SK-N-MC (cell line): ENCODE data around the gene PTPRN2.

ENCODE experiments used
- DNase-seq: peaks from one replicate; pipeline ENCODE4 v3.0.0-alpha.2; 2011; ENCODE audit warnings: low read depth, low spot score
- H3K27ac ChIP-seq: fragments of 200-600 bp; sonication (generic); 2 replicates; pipeline ENCODE4 v1.5.1; 2016; ENCODE audit warnings: mixed run types
- H3K36me3 ChIP-seq: fragments of 200-600 bp; sonication (generic); 2 replicates; pipeline ENCODE4 v1.6.1; 2017; ENCODE audit warnings: antibody characterized with exemption, low read length, mixed read lengths; ENCODE audit not compliant: insufficient read depth
- H3K4me3 ChIP-seq: fragments of 200-600 bp; sonication (generic); 2 replicates; pipeline ENCODE4 v1.5.1; 2016
- H3K9ac ChIP-seq: fragments of 200-600 bp; sonication (generic); 2 replicates; pipeline ENCODE4 v1.8.0; 2017; ENCODE audit warnings: mixed run types, mixed read lengths; ENCODE audit not compliant: insufficient read length
- H3K9me3 ChIP-seq: fragments of 200-600 bp; sonication (generic); 2 replicates; pipeline ENCODE4 v1.6.1; 2017; ENCODE audit warnings: low read depth, mild to moderate bottlenecking, antibody characterized with exemption, low read length, moderate library complexity, mixed read lengths
- EZH2 ChIP-seq: fragments of 200-600 bp; sonication (generic); IDR thresholded peaks from one replicate; pipeline ENCODE4 v1.6.1; 2017; ENCODE audit warnings: antibody characterized with exemption
- FOXP2 ChIP-seq: optimal IDR thresholded peaks from 2 replicates; pipeline ENCODE3; 2011; ENCODE audit warnings: mild to moderate bottlenecking, moderate library complexity; ENCODE audit not compliant: insufficient read depth; ENCODE audit errors: extremely low read length, control extremely low read depth
- POLR2AphosphoS5 ChIP-seq: IDR thresholded peaks from 2 replicates; pipeline ENCODE4 v1.6.1; 2012; ENCODE audit warnings: mild to moderate bottlenecking, low read depth, low read length, borderline replicate concordance

The PTPRN2 gene

GRCh38 chr7:158469396-158470051, 118.1 kb downstream of the PTPRN2 start:
- TF ChIP-seq FOXP2 (no peak), EZH2 (no peak), POLR2AphosphoS5 (no peak)
- no peak overlapping the region for H3K9ac ChIP-seq
- no peaks in the 10 kb centered on the region for H3K36me3 ChIP-seq
- H3K27ac ChIP-seq = no peak overlapping the region
- no peaks in the 10 kb centered on the region for H3K9me3 ChIP-seq
- no peak for DNase-seq
- no peak overlapping the region for H3K4me3 ChIP-seq

- no peak overlapping the region for H3K27ac ChIP-seq
- H3K4me3 ChIP-seq = no peak overlapping the region
- DNase-seq = no peak
- H3K9ac ChIP-seq = no peak overlapping the region
- no peaks in the 10 kb centered on the region for H3K9me3 ChIP-seq
- no peaks in the 10 kb centered on the region for H3K36me3 ChIP-seq
- TF ChIP-seq POLR2AphosphoS5 = no peak
- no peak for TF ChIP-seq EZH2
- TF ChIP-seq FOXP2 = no peak
Observed at GRCh38 chr7:158468700-158469296, 118.8 kb downstream of the PTPRN2 start.

- Histone ChIP-seq H3K4me3 (no peak overlapping the region), H3K27ac (no peak overlapping the region), H3K36me3 (no peaks in the 10 kb centered on the region), H3K9ac (no peak overlapping the region), H3K9me3 (no peaks in the 10 kb centered on the region)
- no peak for TF ChIP-seq EZH2
- TF ChIP-seq POLR2AphosphoS5 = no peak
- no peak for DNase-seq
Observed at GRCh38 chr7:158468181-158468580, 119.4 kb downstream of the PTPRN2 start.

- Histone ChIP-seq H3K27ac (no peak overlapping the region), H3K9me3 (no peaks in the 10 kb centered on the region), H3K36me3 (no peaks in the 10 kb centered on the region), H3K9ac (no peak overlapping the region), H3K4me3 (no peak overlapping the region)
- TF ChIP-seq POLR2AphosphoS5 = no peak
- TF ChIP-seq FOXP2 = no peak
- no peak for TF ChIP-seq EZH2
- no peak for DNase-seq
Observed at GRCh38 chr7:158467562-158467961, 120.1 kb downstream of the PTPRN2 start.

GRCh38 chr7:158463317-158463716, 124.3 kb downstream of the PTPRN2 start:
- DNase-seq = no peak
- Histone ChIP-seq H3K9me3 (no peaks in the 10 kb centered on the region), H3K4me3 (no peak overlapping the region), H3K36me3 (no peaks in the 10 kb centered on the region), H3K27ac (no peak overlapping the region), H3K9ac (no peak overlapping the region)
- no peak for TF ChIP-seq FOXP2
- no peak for TF ChIP-seq POLR2AphosphoS5
- no peak for TF ChIP-seq EZH2

- H3K9ac ChIP-seq = no peak overlapping the region
- TF ChIP-seq EZH2 (no peak), FOXP2 (no peak), POLR2AphosphoS5 (no peak)
- no peaks in the 10 kb centered on the region for H3K36me3 ChIP-seq
- H3K4me3 ChIP-seq = no peak overlapping the region
- DNase-seq = no peak
- H3K27ac ChIP-seq = no peak overlapping the region
- no peaks in the 10 kb centered on the region for H3K9me3 ChIP-seq
Observed at GRCh38 chr7:158461824-158462223, 125.8 kb downstream of the PTPRN2 start.

GRCh38 chr7:158460665-158461064, 127.0 kb downstream of the PTPRN2 start:
- H3K9ac ChIP-seq = no peak overlapping the region
- no peak overlapping the region for H3K4me3 ChIP-seq
- TF ChIP-seq POLR2AphosphoS5 (no peak), FOXP2 (no peak), EZH2 (no peak)
- H3K9me3 ChIP-seq = no peaks in the 10 kb centered on the region
- no peaks in the 10 kb centered on the region for H3K36me3 ChIP-seq
- no peak for DNase-seq
- no peak overlapping the region for H3K27ac ChIP-seq

GRCh38 chr7:158458716-158459282, 128.8 kb downstream of the PTPRN2 start:
- Histone ChIP-seq H3K36me3 (no peaks in the 10 kb centered on the region), H3K27ac (no peak overlapping the region), H3K9me3 (no peaks in the 10 kb centered on the region), H3K4me3 (no peak overlapping the region), H3K9ac (no peak overlapping the region)
- no peak for TF ChIP-seq EZH2
- no peak for TF ChIP-seq POLR2AphosphoS5
- TF ChIP-seq FOXP2 = no peak
- no peak for DNase-seq
